Stimulated activated CD4-positive, alpha-beta T cell treated with anti-CD3 and anti-CD28 coated beads, Interleukin-1b, Interleukin-23, amount 100 ng/mL, for 24 hours (primary cell): ENCODE results near the gene TTC29.
"Not testable (repeated sequence)": the region's sequence is repeated elsewhere in the genome, so short reads cannot be mapped to it uniquely, and the experiment has no call there.

ENCODE experiments used
- DNase-seq, 4 experiments: peaks; one replicate each; pipeline ENCODE4 v3.0.0-alpha.2; 2020; ENCODE audit warnings: low read depth in 4 of 4, low spot score in 1 of 4

Gene TTC29

GRCh38 chr4:146723519-146723918 lies 222.1 kb downstream of the TTC29 start:
- not testable (repeated sequence) for DNase-seq

GRCh38 chr4:146709956-146710355 lies 235.7 kb downstream of the TTC29 start:
- DNase-seq = no peak

GRCh38 chr4:146699910-146700309 lies 245.8 kb downstream of the TTC29 start:
- no peak for DNase-seq

GRCh38 chr4:146674829-146675570 lies 270.7 kb downstream of the TTC29 start:
- no peak for DNase-seq

- not testable (repeated sequence) for DNase-seq
Observed at GRCh38 chr4:146663968-146664311, 281.7 kb downstream of the TTC29 start.

- no peak for DNase-seq
Observed at GRCh38 chr4:146661367-146661766, 284.3 kb downstream of the TTC29 start.
